HEK293 (cell line): ENCODE measurements around the gene GADD45G.

Experiments
- PRDM1 ChIP-seq: fragments of 450-650 bp; formaldehyde crosslinking; IDR thresholded peaks from 2 replicates; pipeline ENCODE4; 2016; ENCODE audit warnings: missing biosample characterization, missing genetic modification characterization
- ZFP37 ChIP-seq: fragments of 450-650 bp; formaldehyde crosslinking; IDR thresholded peaks from 2 replicates; pipeline ENCODE4 v1.5.1; 2016; ENCODE audit warnings: missing biosample characterization, missing genetic modification characterization
- ZNF223 ChIP-seq: fragments of 450-650 bp; formaldehyde crosslinking; IDR thresholded peaks from 2 replicates; pipeline ENCODE4 v1.5.1; 2016; ENCODE audit warnings: missing biosample characterization, missing genetic modification characterization
- ZNF433 ChIP-seq: fragments of 450-650 bp; formaldehyde crosslinking; IDR thresholded peaks from 2 replicates; pipeline ENCODE4 v1.5.1; 2016; ENCODE audit warnings: missing biosample characterization, missing genetic modification characterization, low read depth
- ZNF544 ChIP-seq: fragments of 450-650 bp; formaldehyde crosslinking; IDR thresholded peaks from 2 replicates; pipeline ENCODE4 v1.5.0; 2017; ENCODE audit warnings: missing biosample characterization, missing genetic modification characterization
- ZSCAN16 ChIP-seq: fragments of 450-650 bp; formaldehyde crosslinking; IDR thresholded peaks from 2 replicates; pipeline ENCODE4 v1.5.1; 2016; ENCODE audit warnings: missing biosample characterization, missing genetic modification characterization
- ZXDB ChIP-seq: fragments of 450-650 bp; formaldehyde crosslinking; IDR thresholded peaks from 2 replicates; pipeline ENCODE4 v1.5.1; 2016; ENCODE audit warnings: missing biosample characterization, missing genetic modification characterization
- TF ChIP-seq, protein P1 (sequence below): fragments of 450-650 bp; formaldehyde crosslinking; IDR thresholded peaks from 2 replicates; pipeline ENCODE4 v1.5.1; 2016; ENCODE audit warnings: missing biosample characterization, missing genetic modification characterization
- TF ChIP-seq, protein P2 (sequence below): fragments of 450-650 bp; formaldehyde crosslinking; IDR thresholded peaks from 2 replicates; pipeline ENCODE4 v1.5.1; 2017; ENCODE audit warnings: missing biosample characterization, missing genetic modification characterization
- TF ChIP-seq, protein P3 (sequence below): fragments of 450-650 bp; formaldehyde crosslinking; IDR thresholded peaks from 2 replicates; pipeline ENCODE4 v1.5.1; 2016; ENCODE audit warnings: missing biosample characterization, missing genetic modification characterization
- TF ChIP-seq, protein P4 (sequence below): fragments of 450-650 bp; formaldehyde crosslinking; conservative IDR thresholded peaks from 2 replicates; pipeline ENCODE4 v1.5.1; 2016; ENCODE audit warnings: low read depth, missing biosample characterization, missing genetic modification characterization

DNA sequence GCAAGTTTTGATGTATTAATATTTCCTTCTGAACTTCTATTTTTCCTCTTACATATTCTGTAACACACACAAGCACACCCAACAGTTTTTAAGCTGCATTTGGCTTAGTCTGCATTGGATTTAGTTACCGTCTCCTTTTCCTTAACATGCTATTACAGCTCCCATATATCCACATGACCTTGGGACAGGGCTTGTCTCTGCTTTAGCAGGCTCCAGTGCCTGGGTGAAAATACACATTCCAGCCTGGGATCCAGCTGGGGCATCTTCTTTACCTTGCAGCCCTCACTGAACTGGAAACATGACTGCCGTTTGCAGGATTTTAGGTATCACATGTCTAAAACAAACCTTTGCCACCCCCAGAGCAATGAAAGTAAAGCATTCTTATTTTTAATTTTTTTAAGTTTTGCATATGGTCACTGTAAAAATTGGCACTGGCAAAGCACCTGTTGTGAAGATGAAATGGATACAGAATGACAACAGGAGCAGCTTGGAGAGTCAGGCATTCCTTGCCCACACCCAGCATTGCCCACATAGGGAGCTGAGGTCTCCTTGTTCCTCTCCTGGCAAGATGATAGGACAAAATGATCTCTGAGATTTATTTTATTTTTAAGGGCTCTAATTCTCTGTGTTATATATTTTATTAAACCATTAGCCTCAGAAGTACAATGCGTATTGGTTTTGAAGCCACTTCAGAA, 4.0 kb downstream of the GADD45G start:
- TF ChIP-seq, protein P1, sequence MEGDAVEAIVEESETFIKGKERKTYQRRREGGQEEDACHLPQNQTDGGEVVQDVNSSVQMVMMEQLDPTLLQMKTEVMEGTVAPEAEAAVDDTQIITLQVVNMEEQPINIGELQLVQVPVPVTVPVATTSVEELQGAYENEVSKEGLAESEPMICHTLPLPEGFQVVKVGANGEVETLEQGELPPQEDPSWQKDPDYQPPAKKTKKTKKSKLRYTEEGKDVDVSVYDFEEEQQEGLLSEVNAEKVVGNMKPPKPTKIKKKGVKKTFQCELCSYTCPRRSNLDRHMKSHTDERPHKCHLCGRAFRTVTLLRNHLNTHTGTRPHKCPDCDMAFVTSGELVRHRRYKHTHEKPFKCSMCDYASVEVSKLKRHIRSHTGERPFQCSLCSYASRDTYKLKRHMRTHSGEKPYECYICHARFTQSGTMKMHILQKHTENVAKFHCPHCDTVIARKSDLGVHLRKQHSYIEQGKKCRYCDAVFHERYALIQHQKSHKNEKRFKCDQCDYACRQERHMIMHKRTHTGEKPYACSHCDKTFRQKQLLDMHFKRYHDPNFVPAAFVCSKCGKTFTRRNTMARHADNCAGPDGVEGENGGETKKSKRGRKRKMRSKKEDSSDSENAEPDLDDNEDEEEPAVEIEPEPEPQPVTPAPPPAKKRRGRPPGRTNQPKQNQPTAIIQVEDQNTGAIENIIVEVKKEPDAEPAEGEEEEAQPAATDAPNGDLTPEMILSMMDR (tag by site-specific recombination) = no peak
- TF ChIP-seq ZNF433 = no peak
- TF ChIP-seq ZFP37 (tag by site-specific recombination) = no peak
- TF ChIP-seq, protein P2, sequence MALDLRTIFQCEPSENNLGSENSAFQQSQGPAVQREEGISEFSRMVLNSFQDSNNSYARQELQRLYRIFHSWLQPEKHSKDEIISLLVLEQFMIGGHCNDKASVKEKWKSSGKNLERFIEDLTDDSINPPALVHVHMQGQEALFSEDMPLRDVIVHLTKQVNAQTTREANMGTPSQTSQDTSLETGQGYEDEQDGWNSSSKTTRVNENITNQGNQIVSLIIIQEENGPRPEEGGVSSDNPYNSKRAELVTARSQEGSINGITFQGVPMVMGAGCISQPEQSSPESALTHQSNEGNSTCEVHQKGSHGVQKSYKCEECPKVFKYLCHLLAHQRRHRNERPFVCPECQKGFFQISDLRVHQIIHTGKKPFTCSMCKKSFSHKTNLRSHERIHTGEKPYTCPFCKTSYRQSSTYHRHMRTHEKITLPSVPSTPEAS = no peak
- TF ChIP-seq ZNF223 (tag by site-specific recombination) = no peak
- TF ChIP-seq, protein P3, sequence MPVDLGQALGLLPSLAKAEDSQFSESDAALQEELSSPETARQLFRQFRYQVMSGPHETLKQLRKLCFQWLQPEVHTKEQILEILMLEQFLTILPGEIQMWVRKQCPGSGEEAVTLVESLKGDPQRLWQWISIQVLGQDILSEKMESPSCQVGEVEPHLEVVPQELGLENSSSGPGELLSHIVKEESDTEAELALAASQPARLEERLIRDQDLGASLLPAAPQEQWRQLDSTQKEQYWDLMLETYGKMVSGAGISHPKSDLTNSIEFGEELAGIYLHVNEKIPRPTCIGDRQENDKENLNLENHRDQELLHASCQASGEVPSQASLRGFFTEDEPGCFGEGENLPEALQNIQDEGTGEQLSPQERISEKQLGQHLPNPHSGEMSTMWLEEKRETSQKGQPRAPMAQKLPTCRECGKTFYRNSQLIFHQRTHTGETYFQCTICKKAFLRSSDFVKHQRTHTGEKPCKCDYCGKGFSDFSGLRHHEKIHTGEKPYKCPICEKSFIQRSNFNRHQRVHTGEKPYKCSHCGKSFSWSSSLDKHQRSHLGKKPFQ (tag by site-specific recombination) = no peak
- TF ChIP-seq, protein P4, sequence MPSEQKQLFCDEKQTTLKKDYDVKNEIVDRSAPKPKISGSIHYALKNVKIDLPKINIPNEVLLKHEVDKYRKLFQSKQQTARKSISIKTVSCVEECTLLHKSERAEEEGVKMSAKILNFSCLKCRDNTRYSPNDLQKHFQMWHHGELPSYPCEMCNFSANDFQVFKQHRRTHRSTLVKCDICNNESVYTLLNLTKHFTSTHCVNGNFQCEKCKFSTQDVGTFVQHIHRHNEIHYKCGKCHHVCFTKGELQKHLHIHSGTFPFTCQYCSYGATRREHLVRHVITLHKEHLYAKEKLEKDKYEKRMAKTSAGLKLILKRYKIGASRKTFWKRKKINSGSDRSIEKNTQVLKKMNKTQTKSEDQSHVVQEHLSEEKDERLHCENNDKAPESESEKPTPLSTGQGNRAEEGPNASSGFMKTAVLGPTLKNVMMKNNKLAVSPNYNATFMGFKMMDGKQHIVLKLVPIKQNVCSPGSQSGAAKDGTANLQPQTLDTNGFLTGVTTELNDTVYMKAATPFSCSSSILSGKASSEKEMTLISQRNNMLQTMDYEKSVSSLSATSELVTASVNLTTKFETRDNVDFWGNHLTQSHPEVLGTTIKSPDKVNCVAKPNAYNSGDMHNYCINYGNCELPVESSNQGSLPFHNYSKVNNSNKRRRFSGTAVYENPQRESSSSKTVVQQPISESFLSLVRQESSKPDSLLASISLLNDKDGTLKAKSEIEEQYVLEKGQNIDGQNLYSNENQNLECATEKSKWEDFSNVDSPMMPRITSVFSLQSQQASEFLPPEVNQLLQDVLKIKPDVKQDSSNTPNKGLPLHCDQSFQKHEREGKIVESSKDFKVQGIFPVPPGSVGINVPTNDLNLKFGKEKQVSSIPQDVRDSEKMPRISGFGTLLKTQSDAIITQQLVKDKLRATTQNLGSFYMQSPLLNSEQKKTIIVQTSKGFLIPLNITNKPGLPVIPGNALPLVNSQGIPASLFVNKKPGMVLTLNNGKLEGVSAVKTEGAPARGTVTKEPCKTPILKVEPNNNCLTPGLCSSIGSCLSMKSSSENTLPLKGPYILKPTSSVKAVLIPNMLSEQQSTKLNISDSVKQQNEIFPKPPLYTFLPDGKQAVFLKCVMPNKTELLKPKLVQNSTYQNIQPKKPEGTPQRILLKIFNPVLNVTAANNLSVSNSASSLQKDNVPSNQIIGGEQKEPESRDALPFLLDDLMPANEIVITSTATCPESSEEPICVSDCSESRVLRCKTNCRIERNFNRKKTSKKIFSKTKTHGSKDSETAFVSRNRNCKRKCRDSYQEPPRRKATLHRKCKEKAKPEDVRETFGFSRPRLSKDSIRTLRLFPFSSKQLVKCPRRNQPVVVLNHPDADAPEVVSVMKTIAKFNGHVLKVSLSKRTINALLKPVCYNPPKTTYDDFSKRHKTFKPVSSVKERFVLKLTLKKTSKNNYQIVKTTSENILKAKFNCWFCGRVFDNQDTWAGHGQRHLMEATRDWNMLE (tag by site-specific recombination) = no peak
- TF ChIP-seq ZXDB (tag by site-specific recombination) = no peak
- TF ChIP-seq PRDM1 (tag by site-specific recombination) = no peak
- TF ChIP-seq ZNF544 (tag by site-specific recombination) = no peak
- TF ChIP-seq ZSCAN16 = no peak
